Stimulated activated CD4-positive, alpha-beta T cell treated with anti-CD3 and anti-CD28 coated beads, TNF-alpha, amount 100 ng/mL, for 1 hour (primary cell): ENCODE results near the gene PLRG1.

Experiments used
- DNase-seq, 3 donors: peaks; one replicate each; pipeline ENCODE4 v3.0.0-alpha.2; 2020; ENCODE audit warnings: low read depth in 3 of 3, low spot score in 1 of 3

Gene PLRG1

GRCh38 chr4:154574311-154574710 lies 24.1 kb upstream of the PLRG1 start:
- DNase-seq: no peak

- DNase-seq: no peak
Measured at GRCh38 chr4:154573190-154573870, 23.1 kb upstream of the PLRG1 start.

- DNase-seq: no peak
Measured at GRCh38 chr4:154569584-154569983, 19.4 kb upstream of the PLRG1 start.

- DNase-seq: no peak
Measured at GRCh38 chr4:154569028-154569427, 18.8 kb upstream of the PLRG1 start.

- DNase-seq: no peak
Measured at GRCh38 chr4:154566639-154567204, 16.5 kb upstream of the PLRG1 start.

- DNase-seq: no peak
Measured at GRCh38 chr4:154565704-154566103, 15.5 kb upstream of the PLRG1 start.

- no peak for DNase-seq
Measured at GRCh38 chr4:154564311-154564710, 14.1 kb upstream of the PLRG1 start.

- no peak for DNase-seq
Measured at GRCh38 chr4:154562697-154563254, 12.6 kb upstream of the PLRG1 start, which contains the start of gene FGB. FGB (plus strand) TSS chr4:154563011; CDS start chr4:154563019, 8 bp downstream.

GRCh38 chr4:154560824-154561231 lies 10.6 kb upstream of the PLRG1 start:
- DNase-seq: no peak

GRCh38 chr4:154560419-154560801 lies 10.2 kb upstream of the PLRG1 start:
- no peak for DNase-seq

GRCh38 chr4:154559494-154560418 lies 9.6 kb upstream of the PLRG1 start:
- DNase-seq: no peak

GRCh38 chr4:154559141-154559493 lies 8.9 kb upstream of the PLRG1 start:
- no peak for DNase-seq

GRCh38 chr4:154551872-154552686 lies 1.9 kb upstream of the PLRG1 start:
- DNase-seq: peak; percentile 19 to 52 (median 45)

- DNase-seq: no peak
Measured at GRCh38 chr4:154545689-154546088, 4.5 kb downstream of the PLRG1 start.

- no peak for DNase-seq
Measured at GRCh38 chr4:154542271-154542879, 7.8 kb downstream of the PLRG1 start.

GRCh38 chr4:154534296-154534695 lies 15.9 kb downstream of the PLRG1 start:
- no peak for DNase-seq

GRCh38 chr4:154529728-154530519 lies 20.3 kb downstream of the PLRG1 start:
- no peak for DNase-seq

- no peak for DNase-seq
Measured at GRCh38 chr4:154528869-154529268, 21.3 kb downstream of the PLRG1 start.

GRCh38 chr4:154527308-154527707 lies 22.9 kb downstream of the PLRG1 start:
- DNase-seq: no peak

GRCh38 chr4:154526151-154526550 lies 24.0 kb downstream of the PLRG1 start:
- DNase-seq: no peak
